Naive thymus-derived CD4-positive, alpha-beta T cell (primary cell): Measurements from ENCODE around the gene TMEM101. TPM values are rescaled to one million over a fixed set of nuclear protein-coding genes. Genes with fewer than 3 reads are reported as not detected.
A peak's percentile ranks its signal among the peaks of the same experiment; 100 is the strongest.

ENCODE experiments used
- ATAC-seq: fragments of 150-1000 bp; cut with Tn5 transposase; 2 replicates; pipeline ENCODE4 v1.10.0; 2021; ENCODE audit warnings: mild to moderate bottlenecking, moderate library complexity
- CTCF ChIA-PET: fragments of 350-600 bp; sonication (Branson Sonifier 250); formaldehyde crosslinking; loops from one replicate; lab custom pipeline; 2021; ENCODE audit warnings: antibody characterized with exemption; lab: Charles Lee
- POLR2A ChIA-PET: fragments of 350-600 bp; sonication (Branson Sonifier 250); formaldehyde crosslinking; loops from one replicate; lab custom pipeline; 2021; ENCODE audit warnings: antibody characterized with exemption, inconsistent platforms; lab: Charles Lee
- DNase-seq, 9 donors: peaks; one replicate each; pipeline versions ENCODE4 v3.0.0 to v3.0.0-alpha.2; 2020 to 2022; ENCODE audit warnings: mixed read lengths in 1 of 9
- H3K27ac ChIP-seq: one replicate; pipeline ENCODE4 v1.7.0; 2013; ENCODE audit warnings: mild to moderate bottlenecking, low read depth, low read length, moderate library complexity
- H3K27me3 ChIP-seq, 2 donors: one replicate each; pipeline ENCODE4 v1.7.0; 2013; ENCODE audit warnings: low read length in 2 of 2, mild to moderate bottlenecking in 2 of 2, moderate library complexity in 2 of 2; ENCODE audit not compliant: control insufficient read depth in 2 of 2, insufficient read depth in 2 of 2
- H3K36me3 ChIP-seq, 3 experiments: 1 replicate in 2 of 3; 2 replicates in 1 of 3; pipeline ENCODE4 v1.7.0; 2013; ENCODE audit warnings: low read length in 3 of 3, mild to moderate bottlenecking in 3 of 3, moderate library complexity in 1 of 3; ENCODE audit not compliant: insufficient read depth in 3 of 3, control insufficient read depth in 2 of 3
- H3K4me1 ChIP-seq, 2 donors: one replicate each; pipeline ENCODE4 v1.7.0; 2013; ENCODE audit warnings: low read length in 2 of 2, mild to moderate bottlenecking in 2 of 2, moderate library complexity in 1 of 2; ENCODE audit not compliant: control insufficient read depth in 2 of 2, insufficient read depth in 2 of 2
- H3K4me3 ChIP-seq: 2 replicates; pipeline ENCODE4 v1.7.0; 2013; ENCODE audit warnings: mild to moderate bottlenecking, low read length
- H3K9me3 ChIP-seq, 3 experiments: 1 replicate in 2 of 3; 2 replicates in 1 of 3; pipeline ENCODE4 v1.7.0; 2013; ENCODE audit warnings: low read length in 3 of 3; ENCODE audit not compliant: control insufficient read depth in 2 of 3
- H3K27ac Mint-ChIP-seq, 9 donors: one replicate each; pipeline ENCODE4 v1.8.0; 2020 to 2022; ENCODE audit warnings: mixed read lengths in 9 of 9, mild to moderate bottlenecking in 8 of 9, moderate library complexity in 5 of 9, inconsistent platforms in 2 of 9
- H3K27me3 Mint-ChIP-seq, 5 donors: one replicate each; pipeline ENCODE4 v1.8.0; 2021 to 2022; ENCODE audit warnings: mixed read lengths in 5 of 5, mild to moderate bottlenecking in 1 of 5
- H3K36me3 Mint-ChIP-seq, 5 donors: one replicate each; pipeline ENCODE4 v1.8.0; 2020 to 2022; ENCODE audit warnings: mixed read lengths in 5 of 5, mild to moderate bottlenecking in 3 of 5, inconsistent platforms in 1 of 5
- H3K4me1 Mint-ChIP-seq, 7 donors: one replicate each; pipeline ENCODE4 v1.8.0; 2020 to 2022; ENCODE audit warnings: mixed read lengths in 7 of 7, mild to moderate bottlenecking in 3 of 7, inconsistent platforms in 1 of 7
- H3K4me3 Mint-ChIP-seq, 10 donors: one replicate each; pipeline ENCODE4 v1.8.0; 2020 to 2022; ENCODE audit warnings: mild to moderate bottlenecking in 10 of 10, mixed read lengths in 10 of 10, moderate library complexity in 6 of 10, inconsistent platforms in 2 of 10
- H3K9me3 Mint-ChIP-seq, 11 donors: one replicate each; pipeline ENCODE4 v1.8.0; 2020 to 2022; ENCODE audit warnings: mixed read lengths in 11 of 11, mild to moderate bottlenecking in 4 of 11, inconsistent platforms in 1 of 11, moderate library complexity in 1 of 11
- intact Hi-C, 2 donors: fragments of 100-400 bp; cut with micrococcal nuclease; formaldehyde crosslinking; loops; one replicate each; pipeline ENCODE4 v1.15.1; 2023
- polyA plus RNA-seq, 2 donors: library from polyadenylated mRNA; unstranded; fragments of 300-500 nt; fragmentation: Illumina TruSeq; gene quantifications; one replicate each; pipeline ENCODE4 v1.2.3, GENCODE V29; 2021
- total RNA-seq, 6 experiments: library from RNA in 5 of 6; stranded (reverse) in 5 of 6; gene quantifications; 1 replicate in 5 of 6; 2 replicates in 1 of 6; pipeline ENCODE4 v1.2.3 and lab custom pipeline; 2021 to 2026

The TMEM101 gene
- total and polyA plus RNA-seq, 7 experiments from 2014 or later: 12.1 to 36.0 (median 31.8) TPM

GRCh38 chr17:43992641-43993040, 22.1 kb downstream of the TMEM101 start:
- no peaks in the 10 kb centered on the region for H3K4me1 Mint-ChIP-seq
- no peaks in the 10 kb centered on the region for H3K9me3 Mint-ChIP-seq
- peaks cover 6 to 9% of the 10 kb centered on the region in 2 donors for H3K4me1 ChIP-seq
- H3K27ac Mint-ChIP-seq: no peak overlapping the region
- POLR2A ChIA-PET: no interaction called here
- no peak overlapping the region for H3K4me3 Mint-ChIP-seq
- CTCF ChIA-PET: no interaction called here
- DNase-seq (no peak), ATAC-seq (no peak)
- no peaks in the 10 kb centered on the region for H3K9me3 ChIP-seq
- H3K27me3 ChIP-seq: peaks cover 3 to 4% of the 10 kb centered on the region in 2 donors
- intact Hi-C loops: no loop called here
- H3K36me3 ChIP-seq: no peaks in the 10 kb centered on the region
- no peak overlapping the region for H3K4me3 ChIP-seq
- peaks cover 5 to 36% (median 12%) of the 10 kb centered on the region in 5 donors for H3K27me3 Mint-ChIP-seq
- peaks cover 0 to 1% (median 0%) of the 10 kb centered on the region in 5 donors for H3K36me3 Mint-ChIP-seq
- H3K27ac ChIP-seq: no peak overlapping the region

GRCh38 chr17:43988301-43988700, 26.5 kb downstream of the TMEM101 start:
- Histone ChIP-seq H3K4me3 (no peak overlapping the region), H3K27me3 (peaks cover 0 to 7% of the 10 kb centered on the region in 2 donors), H3K4me1 (peaks cover 0 to 2% of the 10 kb centered on the region in 2 donors), H3K9me3 (no peaks in the 10 kb centered on the region), H3K36me3 (no peaks in the 10 kb centered on the region), H3K27ac (no peak overlapping the region)
- H3K4me3 Mint-ChIP-seq: no peak overlapping the region
- peaks cover 23 to 44% (median 34%) of the 10 kb centered on the region in 5 donors for H3K27me3 Mint-ChIP-seq
- H3K27ac Mint-ChIP-seq: no peak overlapping the region
- H3K9me3 Mint-ChIP-seq: no peaks in the 10 kb centered on the region
- CTCF ChIA-PET: interaction anchor here (0.9 to 1.3 kb wide), 2 partner anchors 42 to 78 kb away, joined by 5 to 9 read pairs; no protein-coding TSS in a partner anchor
- no peak for ATAC-seq
- POLR2A ChIA-PET: no interaction called here
- intact Hi-C loops: no loop called here
- H3K36me3 Mint-ChIP-seq: peaks cover 0 to 4% (median 0%) of the 10 kb centered on the region in 5 donors
- no peak for DNase-seq
- H3K4me1 Mint-ChIP-seq: peaks cover 0 to 14% (median 0%) of the 10 kb centered on the region in 7 donors

GRCh38 chr17:43987131-43988021, 27.4 kb downstream of the TMEM101 start:
- Histone ChIP-seq H3K4me3 (no peak overlapping the region), H3K27me3 (peaks cover 0 to 13% of the 10 kb centered on the region in 2 donors), H3K27ac (no peak overlapping the region), H3K4me1 (peaks cover 0 to 3% of the 10 kb centered on the region in 2 donors), H3K36me3 (no peaks in the 10 kb centered on the region), H3K9me3 (no peaks in the 10 kb centered on the region)
- Mint-ChIP-seq H3K9me3 (no peaks in the 10 kb centered on the region), H3K27me3 (peaks cover 33 to 50% (median 43%) of the 10 kb centered on the region in 5 donors), H3K4me1 (peaks cover 0 to 14% (median 0%) of the 10 kb centered on the region in 7 donors), H3K36me3 (peaks cover 0 to 4% (median 0%) of the 10 kb centered on the region in 5 donors), H3K27ac (no peak overlapping the region), H3K4me3 (no peak overlapping the region)
- ATAC-seq (no peak), DNase-seq (no peak)
- intact Hi-C loops: no loop called here
- ChIA-PET POLR2A (no interaction called here), CTCF (interaction anchor here (0.6 kb wide), 1 partner anchor 21 kb away, joined by 3 read pairs; no protein-coding TSS in a partner anchor)

- Mint-ChIP-seq H3K27me3 (peaks cover 42 to 59% (median 51%) of the 10 kb centered on the region in 5 donors), H3K36me3 (peaks cover 0 to 4% (median 0%) of the 10 kb centered on the region in 5 donors), H3K27ac (no peak overlapping the region), H3K4me1 (peaks cover 0 to 14% (median 0%) of the 10 kb centered on the region in 7 donors), H3K9me3 (no peaks in the 10 kb centered on the region), H3K4me3 (no peak overlapping the region)
- Histone ChIP-seq H3K36me3 (no peaks in the 10 kb centered on the region), H3K4me1 (peaks cover 0 to 3% of the 10 kb centered on the region in 2 donors), H3K9me3 (no peaks in the 10 kb centered on the region), H3K27ac (no peak overlapping the region), H3K4me3 (no peak overlapping the region), H3K27me3 (peaks cover 0 to 17% of the 10 kb centered on the region in 2 donors)
- ChIA-PET CTCF (interaction anchor here (0.6 kb wide), 1 partner anchor 55 kb away, joined by 3 read pairs; no protein-coding TSS in a partner anchor), POLR2A (no interaction called here)
- DNase-seq (no peak), ATAC-seq (no peak)
- intact Hi-C loops: no loop called here
Measured at GRCh38 chr17:43986225-43986981, 28.4 kb downstream of the TMEM101 start.

- intact Hi-C loops: no loop called here
- no peak overlapping the region for H3K27ac ChIP-seq
- peaks cover 0 to 17% of the 10 kb centered on the region in 2 donors for H3K27me3 ChIP-seq
Measured at GRCh38 chr17:43984521-43984920, 30.2 kb downstream of the TMEM101 start.

More at GRCh38 chr17:43984521-43984920, 30.2 kb downstream of the TMEM101 start:
- H3K27ac Mint-ChIP-seq: no peak overlapping the region
- peaks cover 0 to 14% (median 0%) of the 10 kb centered on the region in 7 donors for H3K4me1 Mint-ChIP-seq
- ChIA-PET CTCF (interaction anchor here (0.6 kb wide), 1 partner anchor 31 kb away, joined by 6 read pairs; no protein-coding TSS in a partner anchor), POLR2A (no interaction called here)
- Histone ChIP-seq H3K9me3 (no peaks in the 10 kb centered on the region), H3K4me3 (no peak overlapping the region), H3K36me3 (no peaks in the 10 kb centered on the region), H3K4me1 (peaks cover 0 to 3% of the 10 kb centered on the region in 2 donors)
- peak overlapping the region in 8 of 10 donors; percentile 8 to 56 (median 26) for H3K4me3 Mint-ChIP-seq
- H3K27me3 Mint-ChIP-seq: peaks cover 47 to 67% (median 51%) of the 10 kb centered on the region in 5 donors
- peaks cover 0 to 4% (median 0%) of the 10 kb centered on the region in 5 donors for H3K36me3 Mint-ChIP-seq
- DNase-seq (no peak), ATAC-seq (no peak)
- H3K9me3 Mint-ChIP-seq: no peaks in the 10 kb centered on the region
